22Rv1 (cell line): ENCODE data around the gene C22orf23.

Source experiments
- ZFX ChIP-seq: fragments of 450-650 bp; IDR thresholded peaks from 2 replicates; pipeline ENCODE4 v1.6.1; 2017; ENCODE audit warnings: antibody characterized with exemption, borderline replicate concordance
- TF ChIP-seq, protein P1 (sequence below): fragments of 450-650 bp; IDR thresholded peaks from 2 replicates; pipeline ENCODE4 v1.5.1; 2017; ENCODE audit warnings: mild to moderate bottlenecking

- TF ChIP-seq, protein P1, sequence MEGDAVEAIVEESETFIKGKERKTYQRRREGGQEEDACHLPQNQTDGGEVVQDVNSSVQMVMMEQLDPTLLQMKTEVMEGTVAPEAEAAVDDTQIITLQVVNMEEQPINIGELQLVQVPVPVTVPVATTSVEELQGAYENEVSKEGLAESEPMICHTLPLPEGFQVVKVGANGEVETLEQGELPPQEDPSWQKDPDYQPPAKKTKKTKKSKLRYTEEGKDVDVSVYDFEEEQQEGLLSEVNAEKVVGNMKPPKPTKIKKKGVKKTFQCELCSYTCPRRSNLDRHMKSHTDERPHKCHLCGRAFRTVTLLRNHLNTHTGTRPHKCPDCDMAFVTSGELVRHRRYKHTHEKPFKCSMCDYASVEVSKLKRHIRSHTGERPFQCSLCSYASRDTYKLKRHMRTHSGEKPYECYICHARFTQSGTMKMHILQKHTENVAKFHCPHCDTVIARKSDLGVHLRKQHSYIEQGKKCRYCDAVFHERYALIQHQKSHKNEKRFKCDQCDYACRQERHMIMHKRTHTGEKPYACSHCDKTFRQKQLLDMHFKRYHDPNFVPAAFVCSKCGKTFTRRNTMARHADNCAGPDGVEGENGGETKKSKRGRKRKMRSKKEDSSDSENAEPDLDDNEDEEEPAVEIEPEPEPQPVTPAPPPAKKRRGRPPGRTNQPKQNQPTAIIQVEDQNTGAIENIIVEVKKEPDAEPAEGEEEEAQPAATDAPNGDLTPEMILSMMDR: no peak
- no peak for TF ChIP-seq ZFX
Observed at GRCh38 chr22:37916311-37916710, 37.1 kb downstream of the C22orf23 start.
